IMR-90 (cell line): Measurements from ENCODE around the gene LRRC61. TPM values are rescaled to one million over a fixed set of nuclear protein-coding genes. Genes with fewer than 3 reads are reported as not detected.

Experiments used
- CEBPB ChIP-seq: IDR thresholded peaks from 2 replicates; pipeline ENCODE4 v1.6.1; 2012; ENCODE audit warnings: low read depth, low read length, improper control_type of control experiment
- CHD1 ChIP-seq: IDR thresholded peaks from 2 replicates; pipeline ENCODE4 v1.6.1; 2012; ENCODE audit warnings: low read depth, low read length, improper control_type of control experiment
- CTCF ChIP-seq: conservative IDR thresholded peaks from 2 replicates; pipeline ENCODE4 v1.5.1; 2012; ENCODE audit warnings: mild to moderate bottlenecking, low read depth, low read length, improper control_type of control experiment
- RCOR1 ChIP-seq: IDR thresholded peaks from 2 replicates; pipeline ENCODE4 v1.6.1; 2012; ENCODE audit warnings: mild to moderate bottlenecking, low read length, improper control_type of control experiment; ENCODE audit not compliant: insufficient replicate concordance
- polyA plus RNA-seq, 3 experiments: library from polyadenylated mRNA; depleted of rRNA; stranded (reverse); fragments of >200 nt; gene quantifications; 2 replicates each; pipeline ENCODE4 v1.2.3, GENCODE V29; 2012; ENCODE audit warnings: low replicate concordance in 1 of 3
- total RNA-seq: library from RNA; depleted of rRNA; stranded (reverse); fragments of >200 nt; gene quantifications from 2 replicates; pipeline ENCODE4 v1.2.3, GENCODE V29; 2012

Gene LRRC61
- total and polyA plus RNA-seq, 2 of the 4 experiments (the other 2 are of a cell fraction): 0.07 TPM; not detected in 1

- TF ChIP-seq CHD1: no peak
- no peak for TF ChIP-seq RCOR1
- TF ChIP-seq CEBPB: no peak
- TF ChIP-seq CTCF: no peak
These were observed 18.3 kb downstream of the LRRC61 start, which contains the start of gene RARRES2 (continued) for GRCh38 chr7:150341263-150342120.
